HepG2 (cell line): ENCODE results near the gene APOC3. TPM values are rescaled to one million over a fixed set of nuclear protein-coding genes. Genes with fewer than 3 reads are reported as not detected.

Experiments
- CBX1 ChIP-seq: IDR thresholded peaks from one replicate; pipeline ENCODE4 v1.6.1; 2016; ENCODE audit warnings: antibody characterized with exemption, low read depth
- FOXP1 ChIP-seq, 2 experiments: fragments of 450-650 bp in 1 of 2; IDR thresholded peaks; 2 replicates each; pipeline ENCODE4 v1.6.1; 2017 to 2018; ENCODE audit warnings: antibody characterized with exemption in 1 of 2
- HNF4A ChIP-seq: sonication (generic); formaldehyde crosslinking; IDR thresholded peaks from 2 replicates; pipeline ENCODE4 v1.4.0; 2020; ENCODE audit warnings: missing genetic modification reagents
- HOXA5 ChIP-seq: sonication (generic); formaldehyde crosslinking; IDR thresholded peaks from 2 replicates; pipeline ENCODE4 v1.4.0; 2020; ENCODE audit warnings: missing genetic modification reagents
- KDM1A ChIP-seq: IDR thresholded peaks from 2 replicates; pipeline ENCODE4 v1.6.1; 2016; ENCODE audit warnings: missing compliant biosample characterization
- KLF16 ChIP-seq, 2 experiments: sonication (generic) in 1 of 2; formaldehyde crosslinking in 1 of 2; IDR thresholded peaks; 2 replicates each; pipeline versions ENCODE4 v1.6.1 to v1.8.0; 2016 to 2023; ENCODE audit warnings: missing genetic modification reagents in 2 of 2, missing compliant biosample characterization in 1 of 2
- MYNN ChIP-seq: sonication (generic); formaldehyde crosslinking; IDR thresholded peaks from 2 replicates; pipeline ENCODE4 v1.4.0; 2020; ENCODE audit warnings: mild to moderate bottlenecking, low read depth, missing genetic modification reagents
- NFIB ChIP-seq: sonication (generic); formaldehyde crosslinking; IDR thresholded peaks from 2 replicates; pipeline ENCODE4 v1.9.0; 2021; ENCODE audit warnings: missing genetic modification reagents, mild to moderate bottlenecking, borderline replicate concordance
- POLR2AphosphoS2 ChIP-seq: IDR thresholded peaks from 2 replicates; pipeline ENCODE4 v1.6.1; 2011; ENCODE audit warnings: low read depth, low read length, improper control_type of control experiment
- RAD21 ChIP-seq: fragments of 450-650 bp; formaldehyde crosslinking; IDR thresholded peaks from 2 replicates; pipeline ENCODE4 v1.5.0; 2020; ENCODE audit warnings: mild to moderate bottlenecking
- RBM22 ChIP-seq: fragments of 200-400 bp; formaldehyde crosslinking; optimal IDR thresholded peaks from 2 replicates; pipeline ENCODE3; 2017; ENCODE audit warnings: mild to moderate bottlenecking, low read length, moderate library complexity
- REXO4 ChIP-seq: sonication (generic); formaldehyde crosslinking; IDR thresholded peaks from 2 replicates; pipeline ENCODE4 v1.8.0; 2022; ENCODE audit warnings: missing genetic modification reagents, mild to moderate bottlenecking, borderline replicate concordance
- RFXAP ChIP-seq: sonication (generic); formaldehyde crosslinking; IDR thresholded peaks from 2 replicates; pipeline ENCODE4 v1.4.0; 2020; ENCODE audit warnings: missing genetic modification reagents, borderline replicate concordance
- THAP11 ChIP-seq: IDR thresholded peaks from 2 replicates; pipeline ENCODE4 v1.6.1; 2016; ENCODE audit warnings: missing biosample characterization, missing genetic modification reagents
- ZBTB20 ChIP-seq: sonication (generic); formaldehyde crosslinking; IDR thresholded peaks from 2 replicates; pipeline ENCODE4 v1.8.1; 2023; ENCODE audit warnings: missing genetic modification reagents, low read depth, mild to moderate bottlenecking, borderline replicate concordance
- ZBTB7B ChIP-seq: sonication (generic); formaldehyde crosslinking; IDR thresholded peaks from 2 replicates; pipeline ENCODE4 v1.4.0; 2020; ENCODE audit warnings: missing genetic modification reagents
- ZC3H4 ChIP-seq: sonication (generic); formaldehyde crosslinking; IDR thresholded peaks from 2 replicates; pipeline ENCODE4 v1.4.0; 2020; ENCODE audit warnings: missing genetic modification reagents, borderline replicate concordance
- ZFAT ChIP-seq: sonication (generic); formaldehyde crosslinking; conservative IDR thresholded peaks from 2 replicates; pipeline ENCODE4 v1.8.1; 2023; ENCODE audit warnings: missing genetic modification reagents, inconsistent platforms
- ZFP36 ChIP-seq: fragments of 150-350 bp; IDR thresholded peaks from 2 replicates; pipeline ENCODE4 v1.6.1; 2018; ENCODE audit warnings: borderline replicate concordance, low read length, low read depth; ENCODE audit not compliant: partially characterized antibody
- ZMYM3 ChIP-seq: sonication (generic); formaldehyde crosslinking; IDR thresholded peaks from 2 replicates; pipeline ENCODE4 v1.5.1; 2020; ENCODE audit warnings: mild to moderate bottlenecking, missing genetic modification reagents
- ZNF10 ChIP-seq: sonication (generic); formaldehyde crosslinking; IDR thresholded peaks from 2 replicates; pipeline ENCODE4 v1.4.0; 2020; ENCODE audit warnings: mild to moderate bottlenecking, low read depth, missing genetic modification reagents, borderline replicate concordance
- ZNF121 ChIP-seq: sonication (generic); formaldehyde crosslinking; IDR thresholded peaks from 2 replicates; pipeline ENCODE4 v1.5.0; 2020; ENCODE audit warnings: mild to moderate bottlenecking, missing genetic modification reagents
- ZNF20 ChIP-seq: sonication (generic); formaldehyde crosslinking; IDR thresholded peaks from 2 replicates; pipeline ENCODE4 v1.4.0; 2020; ENCODE audit warnings: mild to moderate bottlenecking, moderate library complexity, missing genetic modification reagents
- ZNF225 ChIP-seq: sonication (generic); formaldehyde crosslinking; IDR thresholded peaks from 2 replicates; pipeline ENCODE4 v1.4.0; 2020; ENCODE audit warnings: mild to moderate bottlenecking, missing genetic modification reagents
- ZNF296 ChIP-seq: sonication (generic); formaldehyde crosslinking; conservative IDR thresholded peaks from 2 replicates; pipeline ENCODE4 v1.5.0; 2020; ENCODE audit warnings: mild to moderate bottlenecking, missing genetic modification reagents
- ZNF33B ChIP-seq: sonication (generic); formaldehyde crosslinking; IDR thresholded peaks from 2 replicates; pipeline ENCODE4 v1.5.1; 2020; ENCODE audit warnings: mild to moderate bottlenecking, missing genetic modification reagents
- ZNF556 ChIP-seq: sonication (generic); formaldehyde crosslinking; IDR thresholded peaks from 2 replicates; pipeline ENCODE4 v1.4.0; 2020; ENCODE audit warnings: mild to moderate bottlenecking, missing genetic modification reagents, borderline replicate concordance
- ZNF709 ChIP-seq: sonication (generic); formaldehyde crosslinking; IDR thresholded peaks from 2 replicates; pipeline ENCODE4 v1.5.0; 2020; ENCODE audit warnings: mild to moderate bottlenecking, missing genetic modification reagents
- ZNF773 ChIP-seq: sonication (generic); formaldehyde crosslinking; IDR thresholded peaks from 2 replicates; pipeline ENCODE4 v1.4.0; 2020; ENCODE audit warnings: missing genetic modification reagents, borderline replicate concordance
- ZNF775 ChIP-seq: sonication (generic); formaldehyde crosslinking; IDR thresholded peaks from 2 replicates; pipeline ENCODE4 v1.4.0; 2020; ENCODE audit warnings: missing genetic modification reagents, mild to moderate bottlenecking, moderate library complexity, borderline replicate concordance
- polyA plus RNA-seq, 8 experiments: library from polyadenylated mRNA; depleted of rRNA in 3 of 8; stranded (reverse) in 7 of 8; unstranded in 1 of 8; fragments of >200 nt; fragmentation: Illumina TruSeq in 4 of 8; extraction: Trizol in 4 of 8; gene quantifications; 2 replicates each; pipeline versions ENCODE4 v1.2.1 to v1.2.3, GENCODE V29; 2011 to 2016; ENCODE audit warnings: low read depth in 4 of 8, missing spikeins in 1 of 8, mixed read lengths in 1 of 8; ENCODE audit not compliant: insufficient read depth in 1 of 8
- total RNA-seq, 5 experiments: library from RNA; depleted of rRNA; stranded (reverse); fragments of >200 nt; fragmentation: Illumina TruSeq; extraction: Trizol; gene quantifications; 2 replicates each; pipeline ENCODE4 v1.2.3, GENCODE V29; 2016; ENCODE audit warnings: low read depth in 1 of 5
- TF ChIP-seq, protein P1 (sequence below): sonication (generic); formaldehyde crosslinking; IDR thresholded peaks from 2 replicates; pipeline ENCODE4 v1.4.0; 2020; ENCODE audit warnings: missing genetic modification reagents
- TF ChIP-seq, protein P2 (sequence below): sonication (generic); formaldehyde crosslinking; IDR thresholded peaks from 2 replicates; pipeline ENCODE4 v1.5.1; 2020; ENCODE audit warnings: missing genetic modification reagents, mild to moderate bottlenecking, borderline replicate concordance

Gene APOC3
- total and polyA plus RNA-seq, 2 of the 13 experiments (the other 11 are each of a cell fraction or from before 2014, with no cell fraction given) = 314 to 687 TPM

DNA sequence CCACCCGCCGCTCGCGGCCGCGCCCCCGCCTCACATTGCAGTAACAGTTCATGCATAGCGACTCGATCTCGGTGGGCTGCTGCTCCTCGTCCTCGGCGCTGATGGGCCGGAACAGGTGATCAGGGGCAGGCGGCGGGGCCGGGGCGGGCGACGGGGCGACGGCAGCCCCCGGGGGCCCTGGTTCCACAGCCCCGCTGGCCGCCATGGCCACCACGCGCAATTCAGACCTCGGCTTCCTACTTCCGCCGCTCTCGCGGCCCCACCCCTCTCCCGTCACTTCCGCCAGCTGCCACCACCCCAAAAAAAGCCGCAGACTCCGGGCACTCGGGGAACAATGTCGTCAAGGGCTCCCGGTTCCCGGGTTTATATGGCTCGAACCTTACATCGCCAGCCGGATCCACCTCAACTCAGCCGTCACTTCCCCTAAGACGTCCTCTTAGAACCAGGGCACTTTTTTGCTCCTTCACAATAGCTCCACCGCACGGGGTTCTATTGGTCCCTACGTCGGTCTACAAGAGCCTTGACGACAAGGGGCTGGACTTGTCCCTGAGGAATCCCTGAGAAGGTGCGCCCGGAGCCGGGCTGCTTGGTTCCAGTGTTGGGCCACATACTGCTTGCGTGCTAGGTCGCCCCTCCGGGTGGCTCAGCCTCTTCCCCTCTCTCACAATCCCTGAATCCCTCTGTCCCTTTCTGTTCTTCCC is 41.8 kb upstream of the APOC3 start, which contains the start of gene ZPR1 (continued):
- TF ChIP-seq ZNF556 (CRISPR knock-in tag) = no peak
- TF ChIP-seq HOXA5 (CRISPR knock-in tag) = no peak
- TF ChIP-seq RFXAP (CRISPR knock-in tag) = peak; percentile 15; the same call in 1 of the 2 replicates
- no peak for TF ChIP-seq ZBTB20 (CRISPR knock-in tag)
- TF ChIP-seq ZNF296 (CRISPR knock-in tag) = no peak
- TF ChIP-seq ZNF20 (CRISPR knock-in tag) = no peak
- no peak for TF ChIP-seq CBX1
- no peak for TF ChIP-seq POLR2AphosphoS2
- TF ChIP-seq, protein P1, sequence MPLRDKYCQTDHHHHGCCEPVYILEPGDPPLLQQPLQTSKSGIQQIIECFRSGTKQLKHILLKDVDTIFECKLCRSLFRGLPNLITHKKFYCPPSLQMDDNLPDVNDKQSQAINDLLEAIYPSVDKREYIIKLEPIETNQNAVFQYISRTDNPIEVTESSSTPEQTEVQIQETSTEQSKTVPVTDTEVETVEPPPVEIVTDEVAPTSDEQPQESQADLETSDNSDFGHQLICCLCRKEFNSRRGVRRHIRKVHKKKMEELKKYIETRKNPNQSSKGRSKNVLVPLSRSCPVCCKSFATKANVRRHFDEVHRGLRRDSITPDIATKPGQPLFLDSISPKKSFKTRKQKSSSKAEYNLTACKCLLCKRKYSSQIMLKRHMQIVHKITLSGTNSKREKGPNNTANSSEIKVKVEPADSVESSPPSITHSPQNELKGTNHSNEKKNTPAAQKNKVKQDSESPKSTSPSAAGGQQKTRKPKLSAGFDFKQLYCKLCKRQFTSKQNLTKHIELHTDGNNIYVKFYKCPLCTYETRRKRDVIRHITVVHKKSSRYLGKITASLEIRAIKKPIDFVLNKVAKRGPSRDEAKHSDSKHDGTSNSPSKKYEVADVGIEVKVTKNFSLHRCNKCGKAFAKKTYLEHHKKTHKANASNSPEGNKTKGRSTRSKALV (CRISPR knock-in tag) = no peak
- TF ChIP-seq FOXP1 (IDR thresholded peaks at IDR 0.05) = no peak
- no peak for TF ChIP-seq FOXP1 (CRISPR knock-in tag; IDR thresholded peaks at IDR 0.05)
- TF ChIP-seq ZFP36 = no peak
- TF ChIP-seq THAP11 (CRISPR knock-in tag) = peak; percentile 73
- TF ChIP-seq ZMYM3 (CRISPR knock-in tag) = no peak
- TF ChIP-seq HNF4A (CRISPR knock-in tag) = no peak
- TF ChIP-seq ZNF709 = no peak
- TF ChIP-seq ZNF773 (CRISPR knock-in tag) = no peak
- no peak for TF ChIP-seq REXO4 (CRISPR knock-in tag)
- TF ChIP-seq KLF16 (CRISPR knock-in tag; IDR thresholded peaks at IDR 0.05) = peak in 1 of 2 experiments; percentile 82; a peak in 2 of 4 replicates
- no peak for TF ChIP-seq KDM1A
- TF ChIP-seq ZNF225 = no peak
- no peak for TF ChIP-seq ZC3H4 (CRISPR knock-in tag)
- no peak for TF ChIP-seq MYNN (CRISPR knock-in tag)
- TF ChIP-seq, protein P2, sequence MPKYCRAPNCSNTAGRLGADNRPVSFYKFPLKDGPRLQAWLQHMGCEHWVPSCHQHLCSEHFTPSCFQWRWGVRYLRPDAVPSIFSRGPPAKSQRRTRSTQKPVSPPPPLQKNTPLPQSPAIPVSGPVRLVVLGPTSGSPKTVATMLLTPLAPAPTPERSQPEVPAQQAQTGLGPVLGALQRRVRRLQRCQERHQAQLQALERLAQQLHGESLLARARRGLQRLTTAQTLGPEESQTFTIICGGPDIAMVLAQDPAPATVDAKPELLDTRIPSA (CRISPR knock-in tag) = no peak
- TF ChIP-seq RAD21 = no peak
- no peak for TF ChIP-seq ZNF121 (CRISPR knock-in tag)
- peak; percentile 49; the same call in 1 of the 2 replicates for TF ChIP-seq ZBTB7B (CRISPR knock-in tag)
- peak; percentile 64 for TF ChIP-seq RBM22
- no peak for TF ChIP-seq ZNF775 (CRISPR knock-in tag)
- no peak for TF ChIP-seq ZNF33B
- TF ChIP-seq NFIB (CRISPR knock-in tag) = no peak
- no peak for TF ChIP-seq ZFAT (CRISPR knock-in tag)
- TF ChIP-seq ZNF10 (CRISPR knock-in tag) = no peak
